ENCODE results near the gene PTPRG.

The PTPRG gene

DNA sequence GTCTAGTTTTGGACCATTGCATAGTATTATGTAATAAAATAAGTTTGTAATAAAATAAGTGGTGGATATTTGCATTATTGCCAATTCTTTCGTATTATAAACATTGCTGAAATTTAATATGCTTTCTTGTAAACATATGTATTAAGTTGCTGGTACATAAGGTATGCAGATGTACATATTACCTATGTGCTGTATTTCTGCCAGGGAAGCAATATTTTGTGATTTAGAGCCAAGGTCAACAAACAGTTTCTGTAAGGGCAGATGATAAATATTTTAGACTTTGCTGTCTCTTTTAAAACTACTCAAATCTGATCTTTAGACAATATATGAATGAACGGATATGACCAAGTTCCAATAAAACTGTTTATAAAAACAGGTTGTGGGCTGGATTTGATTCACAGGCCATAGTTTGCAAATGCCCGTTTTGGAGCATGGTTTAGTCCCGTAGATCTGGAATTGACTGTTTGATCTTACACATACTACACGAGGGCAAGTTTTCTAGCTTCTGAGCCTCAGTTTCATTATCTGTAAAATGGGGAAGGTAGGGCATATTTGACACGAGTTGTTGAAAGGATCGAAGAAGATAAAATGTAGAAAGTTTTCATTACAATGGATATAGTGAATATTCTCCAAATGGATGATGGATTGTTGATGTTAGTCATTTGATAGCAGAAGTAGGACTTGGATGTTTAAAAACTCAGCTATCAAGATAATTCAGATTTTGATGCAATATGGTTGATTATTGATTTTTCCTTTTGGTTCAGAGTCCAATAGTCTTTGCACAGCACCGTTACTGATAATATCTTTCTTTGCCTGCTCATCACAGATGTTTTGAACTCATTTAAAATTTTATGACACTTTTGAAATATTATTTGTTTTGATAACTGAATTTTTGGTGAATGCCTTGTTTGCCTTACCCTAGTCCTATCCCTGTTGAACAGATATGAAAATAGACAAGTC lies 417.4 kb downstream of the PTPRG start:
- in situ Hi-C loops (cut with MboI; ENCODE audit: low sequenced_read_pairs), result no loop called here

DNA sequence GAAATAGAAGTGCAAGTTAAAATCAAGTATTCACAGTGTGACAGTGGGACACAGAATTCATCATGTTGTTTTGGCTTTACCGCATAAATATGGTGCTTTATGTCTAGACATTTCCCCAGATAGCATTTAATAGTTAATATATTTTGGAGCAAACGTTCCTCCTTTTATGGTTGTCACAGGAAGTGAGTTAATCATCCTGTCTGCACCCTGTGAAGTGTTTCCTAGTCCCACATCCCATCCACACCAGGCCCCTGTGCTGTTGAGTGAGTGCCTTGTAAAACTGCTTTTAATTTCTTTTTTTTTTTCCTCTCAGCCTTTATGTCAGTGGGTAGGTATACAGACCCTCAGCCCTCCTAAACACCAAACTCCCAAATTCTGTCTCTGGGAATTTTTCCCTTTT lies 418.3 kb downstream of the PTPRG start:
- in situ Hi-C loops (cut with MboI; ENCODE audit: low sequenced_read_pairs), result no loop called here

DNA sequence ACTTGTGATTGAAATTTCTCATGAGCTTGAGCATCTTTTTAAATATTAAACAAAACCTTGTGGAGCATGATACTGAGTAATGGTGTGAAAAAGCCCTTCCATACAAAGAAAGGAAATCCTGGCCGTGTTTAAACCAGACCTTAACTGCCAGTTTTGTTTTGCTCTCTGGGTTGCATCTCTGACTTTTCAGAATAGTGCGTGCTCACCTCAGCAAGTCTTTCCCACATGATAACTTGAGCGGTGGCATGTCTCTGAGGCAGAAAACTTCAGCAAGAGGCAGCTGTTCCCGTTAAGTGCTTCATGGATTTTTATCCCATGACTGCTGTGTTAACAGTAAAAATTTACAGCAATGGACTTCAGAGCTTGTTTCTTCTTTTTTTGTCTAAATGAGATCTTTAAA lies 418.7 kb downstream of the PTPRG start:
- in situ Hi-C loops (cut with MboI; ENCODE audit: low sequenced_read_pairs), result no loop called here

DNA sequence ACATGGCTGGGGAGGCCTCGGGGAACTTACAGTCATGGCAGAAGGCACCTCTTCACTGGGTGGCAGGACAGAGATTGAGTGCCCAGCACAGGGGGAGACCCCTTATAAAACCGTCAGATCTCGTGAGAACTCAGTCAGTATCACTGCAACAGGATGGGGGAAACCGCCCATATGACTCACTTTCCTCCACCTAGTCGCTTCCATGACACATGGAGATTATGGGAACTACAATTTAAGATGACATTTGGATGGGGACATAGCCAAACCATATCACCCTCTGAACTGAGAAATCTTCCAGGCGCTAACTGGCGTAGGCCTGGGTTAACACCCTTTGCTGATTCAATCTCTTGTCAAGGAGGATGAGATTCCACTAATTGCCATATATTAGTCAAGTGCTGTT lies 419.7 kb downstream of the PTPRG start:
- in situ Hi-C loops (cut with MboI; ENCODE audit: low sequenced_read_pairs), result no loop called here

DNA sequence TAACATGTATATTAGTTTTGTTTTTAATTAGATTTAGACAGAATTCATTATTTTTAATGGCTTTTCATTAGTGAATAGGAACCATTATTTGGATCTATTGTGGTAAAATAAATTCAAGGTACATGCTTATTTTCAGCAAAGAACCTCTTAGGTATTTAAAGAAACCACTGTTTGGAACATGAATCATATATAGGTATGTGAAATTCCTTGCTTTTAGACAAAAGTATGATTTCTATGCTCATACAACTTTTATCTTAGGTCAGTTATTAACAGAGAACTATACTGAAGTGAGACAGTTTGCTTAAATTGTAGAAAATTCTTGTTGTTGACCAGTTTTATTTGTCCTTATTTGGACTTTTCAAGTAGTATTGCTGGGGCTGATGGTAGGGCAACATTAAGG lies 422.1 kb downstream of the PTPRG start:
- in situ Hi-C loops (cut with MboI; ENCODE audit: low sequenced_read_pairs), result no loop called here

DNA sequence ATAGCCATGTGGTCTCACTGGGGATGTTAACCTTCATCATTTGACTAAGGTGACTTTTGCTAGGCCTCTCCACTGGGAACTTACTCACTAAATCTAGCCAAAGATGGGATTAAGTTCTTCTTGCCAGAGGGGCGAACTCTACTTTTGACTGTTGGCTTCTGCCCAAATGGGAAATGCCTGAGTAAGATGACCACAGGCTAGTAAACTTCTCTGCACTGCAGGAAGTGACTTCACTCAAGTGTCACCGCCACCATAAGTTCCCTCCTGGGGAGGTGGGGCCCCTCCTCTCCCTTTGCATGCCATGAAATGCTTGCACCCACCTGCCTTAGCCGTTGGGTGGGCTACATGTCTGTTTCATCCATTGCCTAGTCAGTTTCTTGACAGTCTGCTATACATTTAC lies 423.6 kb downstream of the PTPRG start:
- in situ Hi-C loops (cut with MboI; ENCODE audit: low sequenced_read_pairs), result no loop called here

DNA sequence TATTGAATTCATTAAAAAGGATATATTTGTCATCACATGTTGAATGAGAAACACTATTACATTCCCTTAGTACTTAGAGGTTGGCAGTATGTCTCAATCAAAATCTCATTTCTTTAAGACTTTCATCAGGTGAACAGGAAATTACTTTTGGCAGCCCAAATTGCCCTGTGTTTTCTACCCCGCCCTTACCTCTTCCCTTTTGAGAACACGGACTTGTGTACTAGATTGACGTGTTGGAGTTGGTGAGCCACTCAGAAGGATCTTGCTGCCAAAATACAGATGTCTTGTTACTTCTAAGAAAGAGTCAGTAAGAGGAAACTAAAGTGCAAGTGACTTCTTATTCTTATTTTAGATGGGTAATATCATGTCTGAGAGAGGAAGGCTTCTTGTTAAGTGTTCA lies 425.1 kb downstream of the PTPRG start:
- in situ Hi-C loops (cut with MboI; ENCODE audit: low sequenced_read_pairs), result no loop called here

DNA sequence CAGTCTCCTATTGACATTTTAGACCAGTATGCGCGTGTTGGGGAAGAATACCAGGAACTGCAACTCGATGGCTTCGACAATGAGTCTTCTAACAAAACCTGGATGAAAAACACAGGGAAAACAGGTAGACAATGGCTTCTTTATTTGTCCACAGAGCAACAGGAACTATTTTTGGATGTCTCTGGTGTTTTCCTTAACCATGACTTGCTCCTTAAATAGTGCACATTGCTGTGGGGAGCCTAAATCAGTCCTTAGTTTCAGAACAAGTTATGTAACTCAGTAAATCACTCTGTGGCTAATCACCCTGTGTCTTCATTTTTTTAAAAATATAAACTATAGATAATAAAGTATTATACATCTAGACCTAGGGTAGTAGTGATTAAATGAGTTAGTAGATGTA lies 428.3 kb downstream of the PTPRG start:
- in situ Hi-C loops (cut with MboI; ENCODE audit: low sequenced_read_pairs), result no loop called here

DNA sequence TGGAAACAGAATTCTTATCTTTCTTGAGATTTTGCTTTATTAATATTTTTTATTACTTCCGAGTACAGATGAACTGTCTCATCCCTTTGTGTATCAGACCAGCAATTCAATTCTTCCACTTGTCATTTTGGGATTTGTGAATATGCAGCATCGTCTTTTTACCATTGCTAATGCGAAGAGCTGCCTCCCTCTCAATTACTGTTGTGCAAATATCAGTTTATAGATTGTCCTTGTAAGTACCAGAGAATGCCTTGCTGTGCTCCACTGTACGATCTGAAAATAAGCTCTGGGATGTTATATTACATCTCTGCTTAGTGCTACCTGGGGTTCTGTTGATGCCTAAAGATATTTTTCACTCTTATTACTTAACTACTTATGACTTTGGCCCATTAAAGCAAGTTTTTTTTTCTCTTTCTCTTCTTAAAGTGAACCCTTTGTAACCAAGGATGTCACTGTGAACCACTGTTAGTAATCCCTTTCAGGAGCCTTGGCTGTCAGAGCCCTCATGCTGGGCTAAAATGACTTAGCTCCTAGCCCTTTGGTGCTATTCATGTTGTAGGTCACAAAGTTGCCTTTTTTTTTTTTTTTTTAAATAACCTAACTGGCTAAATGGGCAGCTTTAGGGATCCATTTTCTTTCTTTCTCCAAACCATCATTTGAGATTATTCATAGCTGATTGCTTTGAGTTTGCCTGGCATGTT lies 429.1 kb downstream of the PTPRG start:
- in situ Hi-C loops (cut with MboI; ENCODE audit: low sequenced_read_pairs), result no loop called here

DNA sequence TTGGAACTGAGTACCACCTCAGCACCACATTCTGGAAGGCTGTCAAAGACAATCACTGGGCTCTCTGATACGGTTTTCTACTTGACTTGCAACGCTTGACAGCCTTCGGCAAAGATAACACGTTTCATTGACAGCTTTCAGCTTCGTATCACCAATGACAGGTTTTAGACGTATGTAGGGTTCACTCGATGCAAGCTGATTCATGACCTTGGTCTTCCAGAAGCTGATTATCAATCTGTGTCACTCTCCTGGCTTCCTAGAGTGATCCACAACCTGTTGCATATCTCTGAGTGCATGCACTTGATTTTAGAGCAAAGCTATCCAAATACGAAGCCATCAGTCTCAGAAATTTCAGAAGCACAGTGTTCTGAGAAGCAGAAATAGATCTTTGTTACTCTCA lies 430.3 kb downstream of the PTPRG start:
- in situ Hi-C loops (cut with MboI; ENCODE audit: low sequenced_read_pairs), result no loop called here

DNA sequence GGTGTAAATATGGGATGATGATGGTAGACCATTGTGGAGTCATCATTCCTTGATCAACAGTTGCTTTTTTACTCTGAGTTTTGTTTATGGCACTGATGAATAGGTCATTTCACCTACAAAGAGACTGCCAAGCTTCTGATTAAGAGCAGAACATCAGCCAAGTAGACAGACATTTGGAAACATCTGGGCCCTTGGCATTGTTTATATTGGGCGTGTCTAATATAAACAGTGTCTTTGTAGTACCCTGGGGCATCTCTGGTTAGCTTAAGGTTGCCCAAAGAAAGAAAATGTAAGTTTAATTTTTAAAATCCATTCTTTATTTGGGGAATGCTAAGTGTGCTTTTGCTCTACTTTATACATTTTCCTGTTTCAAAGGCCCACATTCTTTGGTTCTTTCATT lies 435.0 kb downstream of the PTPRG start:
- in situ Hi-C loops (cut with MboI; ENCODE audit: low sequenced_read_pairs), result no loop called here

DNA sequence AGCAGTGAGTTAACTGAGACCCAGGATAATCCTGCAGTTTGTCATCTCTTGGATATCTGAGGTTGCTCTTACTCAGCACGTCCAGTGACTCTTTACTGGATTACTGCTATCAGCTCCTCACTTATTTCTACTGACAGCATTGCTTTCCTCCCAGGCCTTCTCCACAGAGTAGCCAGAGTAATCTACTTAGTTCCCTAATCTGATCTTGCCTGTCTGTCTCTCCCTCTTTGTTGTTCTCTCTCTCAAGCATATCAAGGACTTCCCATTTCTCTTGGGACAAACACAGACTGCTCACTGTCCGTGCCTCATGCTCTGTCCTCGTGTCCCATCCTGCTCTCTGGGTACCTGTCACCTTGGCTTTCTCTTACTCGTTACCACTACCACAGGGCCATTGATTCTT lies 435.7 kb downstream of the PTPRG start:
- in situ Hi-C loops (cut with MboI; ENCODE audit: low sequenced_read_pairs), result no loop called here

DNA sequence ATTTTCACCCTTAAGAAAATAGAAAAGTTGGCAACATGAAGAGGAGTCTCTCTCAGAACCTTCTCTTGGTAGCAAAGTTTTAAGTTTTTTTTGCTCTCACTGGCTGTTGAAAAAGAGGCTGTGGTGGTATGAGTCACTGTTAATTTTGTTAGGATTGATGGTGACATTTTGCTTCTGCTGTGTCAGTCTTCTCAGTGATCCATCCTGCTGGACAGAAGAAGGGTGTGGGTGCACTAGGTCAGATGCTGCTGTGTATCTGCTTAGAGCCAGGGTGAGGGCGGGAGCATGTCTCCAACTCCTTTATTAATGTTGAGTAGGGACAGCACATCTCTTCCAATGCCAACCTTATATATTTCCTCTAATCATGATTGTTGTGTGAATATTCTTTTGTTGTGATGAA lies 442.5 kb downstream of the PTPRG start:
- in situ Hi-C loops (cut with MboI; ENCODE audit: low sequenced_read_pairs), result no loop called here

DNA sequence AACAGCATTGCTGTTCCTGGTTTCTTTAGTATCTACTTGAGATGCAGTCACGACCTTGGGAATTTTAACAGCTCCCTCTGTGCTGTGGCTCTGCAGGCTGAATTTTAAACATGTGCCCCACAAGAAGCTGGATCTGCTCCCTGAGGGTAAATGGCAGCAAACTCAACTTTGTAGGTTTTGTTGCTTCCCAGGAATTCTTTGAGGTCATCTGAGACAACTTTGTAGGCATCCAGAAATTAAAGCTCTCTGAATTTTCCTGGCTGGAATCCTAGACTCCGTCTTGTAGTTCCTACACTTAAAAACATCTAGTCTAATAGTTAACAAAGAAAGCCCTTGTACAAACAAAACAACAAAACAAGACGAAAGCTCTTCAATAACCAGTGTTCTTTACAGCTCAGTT lies 445.7 kb downstream of the PTPRG start:
- in situ Hi-C loops (cut with MboI; ENCODE audit: low sequenced_read_pairs), result no loop called here

DNA sequence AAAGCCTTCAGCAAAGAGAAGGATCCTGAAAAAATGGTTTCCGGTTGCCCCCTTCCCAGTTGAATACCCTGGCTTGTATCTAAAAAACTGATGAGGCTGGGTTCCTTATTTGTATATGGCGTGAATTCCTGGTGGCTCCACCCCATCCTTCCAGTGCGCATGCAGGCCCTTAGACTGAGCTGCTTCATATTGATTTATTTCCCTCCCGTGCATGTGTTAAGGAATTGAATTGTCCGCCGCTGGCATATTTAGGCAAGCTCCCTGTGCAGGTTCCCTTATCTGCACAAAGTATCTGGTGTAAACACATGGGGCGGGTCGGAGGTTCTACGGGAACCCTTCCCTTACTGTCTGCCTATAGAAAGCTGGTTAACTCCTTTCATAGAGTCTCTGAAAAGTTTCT lies 449.6 kb downstream of the PTPRG start:
- in situ Hi-C loops (cut with MboI; ENCODE audit: low sequenced_read_pairs), result no loop called here

DNA sequence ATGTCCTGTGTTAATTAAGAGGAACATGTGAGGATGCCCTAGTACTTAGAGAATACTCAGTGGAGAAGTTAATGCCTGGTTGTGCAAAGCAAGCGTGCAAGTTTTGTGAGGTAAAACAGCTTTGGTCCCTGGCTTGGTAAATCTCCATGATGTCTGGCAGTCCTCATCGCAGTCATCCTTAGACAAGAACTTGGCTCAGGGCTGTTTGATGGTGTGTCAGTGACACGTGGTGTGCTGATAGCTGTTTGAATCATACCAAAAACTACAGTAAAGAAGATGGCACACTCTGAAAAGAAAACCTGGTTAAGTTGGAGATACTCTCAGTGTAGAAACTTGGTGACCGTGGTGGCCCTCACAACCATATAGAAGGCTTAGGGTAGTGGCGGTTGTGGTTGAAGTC lies 450.3 kb downstream of the PTPRG start:
- in situ Hi-C loops (cut with MboI; ENCODE audit: low sequenced_read_pairs), result no loop called here

DNA sequence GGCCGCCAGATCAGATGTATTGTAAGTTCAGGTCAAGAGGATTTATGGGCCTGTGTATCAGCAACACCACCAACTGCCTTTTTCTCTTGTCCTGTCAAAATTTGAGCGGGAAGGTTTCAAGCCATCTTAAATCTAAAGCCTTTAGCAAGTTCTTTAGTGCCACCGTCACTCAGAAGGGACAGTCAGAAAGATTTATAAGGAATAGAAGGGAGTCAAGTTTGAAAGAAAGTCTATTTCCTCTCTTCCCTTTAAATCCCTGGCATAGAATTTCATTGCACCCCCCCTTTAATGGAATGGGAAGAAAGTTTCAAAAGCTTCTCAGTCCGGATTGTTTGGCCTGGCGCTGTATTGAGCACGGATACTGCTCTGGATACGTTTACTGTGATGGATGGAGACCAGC lies 452.6 kb downstream of the PTPRG start:
- in situ Hi-C loops (cut with MboI; ENCODE audit: low sequenced_read_pairs), result no loop called here

DNA sequence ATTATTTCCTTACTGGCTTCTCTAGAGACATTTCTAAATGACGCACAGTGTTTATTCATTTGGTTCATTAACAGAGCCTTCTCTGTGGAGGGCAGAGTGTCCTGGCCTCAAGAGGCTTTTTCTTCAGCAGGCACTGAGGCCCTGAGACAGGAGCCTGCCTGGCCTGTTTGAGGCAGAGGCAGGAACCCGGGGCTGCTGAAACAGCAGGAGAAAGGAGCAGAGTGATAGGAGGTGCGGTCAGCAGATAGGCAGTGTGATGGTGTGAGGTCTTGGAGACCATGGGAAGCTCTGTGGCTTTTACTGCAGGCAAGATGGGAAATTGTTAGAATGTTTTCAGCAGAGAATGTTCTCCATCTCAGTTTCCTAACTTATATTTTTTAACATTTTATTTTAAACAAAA lies 453.7 kb downstream of the PTPRG start:
- in situ Hi-C loops (cut with MboI; ENCODE audit: low sequenced_read_pairs), result no loop called here

DNA sequence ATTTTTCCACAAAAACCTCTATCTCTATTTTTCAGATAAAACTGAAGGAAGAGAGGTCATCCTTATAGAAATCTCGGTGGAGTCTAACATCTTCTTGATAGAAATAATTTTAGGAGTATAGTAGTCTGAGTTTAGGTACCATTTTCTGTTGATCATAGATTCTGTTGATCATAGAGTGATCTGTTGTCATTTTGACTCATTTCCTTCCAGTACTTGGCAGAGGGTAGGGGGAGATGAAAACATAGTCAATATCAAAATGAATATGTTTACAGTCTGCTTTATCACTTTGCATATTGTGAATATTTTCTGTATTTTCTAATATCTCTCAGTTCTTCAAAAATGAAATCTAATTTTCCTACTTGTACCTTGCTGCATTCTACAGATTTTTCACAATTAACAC lies 458.5 kb downstream of the PTPRG start:
- in situ Hi-C loops (cut with MboI; ENCODE audit: low sequenced_read_pairs), result no loop called here

DNA sequence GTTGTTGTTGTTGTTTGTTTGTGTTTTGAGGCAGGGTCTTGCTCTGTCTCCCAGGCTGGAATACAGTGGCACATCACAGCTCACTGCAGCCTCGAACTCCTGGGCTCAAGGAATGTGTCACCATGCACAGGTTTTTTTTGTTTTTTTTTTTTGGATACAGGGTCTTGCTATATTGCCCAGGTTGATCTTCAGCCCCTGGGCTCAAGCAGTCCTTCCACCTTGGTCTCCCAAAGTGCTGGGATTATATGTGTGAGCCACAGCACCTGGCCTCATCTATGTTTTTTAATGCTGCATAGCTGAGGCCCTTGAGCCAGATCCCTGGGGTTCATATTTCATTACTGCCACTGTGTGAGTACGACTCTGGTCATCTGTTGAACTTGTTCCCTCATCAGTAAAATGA lies 459.3 kb downstream of the PTPRG start:
- in situ Hi-C loops (cut with MboI; ENCODE audit: low sequenced_read_pairs), result no loop called here

DNA sequence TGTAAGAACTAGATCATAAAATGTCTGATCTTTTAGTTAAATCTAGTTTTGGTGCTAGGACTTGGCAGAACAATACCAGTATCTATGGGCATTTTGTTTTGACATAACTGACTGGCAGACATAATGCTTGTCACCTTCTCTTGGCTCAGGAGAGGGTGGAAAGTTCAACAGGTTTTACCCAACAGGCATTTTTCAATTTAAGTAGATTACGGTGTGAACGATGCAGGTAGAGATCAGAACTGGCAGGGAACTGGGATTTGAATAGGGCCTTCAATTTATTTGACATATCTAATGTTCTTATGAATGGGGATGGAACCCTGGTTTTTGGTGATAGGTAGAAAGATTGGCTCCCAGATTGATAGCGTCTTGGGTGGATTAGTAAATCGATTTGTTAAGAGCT lies 460.9 kb downstream of the PTPRG start:
- in situ Hi-C loops (cut with MboI; ENCODE audit: low sequenced_read_pairs), result no loop called here

DNA sequence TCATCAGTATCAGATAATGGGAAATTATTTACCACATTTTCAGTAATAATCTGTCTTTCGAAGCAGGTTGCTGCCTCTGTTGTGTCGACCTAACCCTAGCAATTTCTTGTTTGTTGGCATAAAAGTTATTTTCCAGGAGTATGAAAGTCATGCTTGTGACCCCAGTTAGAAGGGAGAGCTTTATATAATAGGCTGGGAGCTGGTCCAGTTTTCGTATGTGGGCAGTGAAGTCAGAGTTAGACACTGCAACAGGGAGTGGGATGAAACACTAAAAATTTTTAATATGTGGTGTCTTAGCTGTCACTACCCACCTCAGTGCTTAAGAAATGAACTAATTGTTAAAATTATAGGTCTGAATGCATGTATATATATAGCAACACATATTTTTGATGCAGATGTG lies 463.5 kb downstream of the PTPRG start:
- in situ Hi-C loops (cut with MboI; ENCODE audit: low sequenced_read_pairs), result no loop called here

All from hTERT RPE-1 (cell line).